Cardiac muscle cell (in vitro differentiated cells and primary cell): ENCODE results near the gene S100B. TPM values are rescaled to one million over a fixed set of nuclear protein-coding genes. Genes with fewer than 3 reads are reported as not detected.

Experiments used
- DNase-seq, 2 donors: peaks; one replicate each; pipeline versions ENCODE4 v3.0.0 to v3.0.0-alpha.2; 2010 to 2017; ENCODE audit warnings: low read depth in 1 of 2, low spot score in 1 of 2
- H3K27ac ChIP-seq: fragments of 200-600 bp; sonication (generic); 2 replicates; pipeline ENCODE4 v1.5.1; 2016
- H3K27me3 ChIP-seq: fragments of 200-600 bp; sonication (generic); 2 replicates; pipeline ENCODE4 v1.6.0; 2016; ENCODE audit warnings: control low read depth
- H3K36me3 ChIP-seq: fragments of 200-600 bp; sonication (generic); 2 replicates; pipeline ENCODE4 v1.5.1; 2016; ENCODE audit warnings: control low read depth
- H3K4me1 ChIP-seq: fragments of 200-600 bp; sonication (generic); 2 replicates; pipeline ENCODE4 v1.8.1; 2017; ENCODE audit warnings: low read depth, mild to moderate bottlenecking, mixed run types
- H3K4me3 ChIP-seq: fragments of 200-600 bp; sonication (generic); 2 replicates; pipeline ENCODE4 v1.5.1; 2016; ENCODE audit warnings: mild to moderate bottlenecking
- H3K9me3 ChIP-seq: fragments of 200-600 bp; sonication (generic); 2 replicates; pipeline ENCODE4 v1.5.1; 2017; ENCODE audit warnings: low read depth, mild to moderate bottlenecking, control low read depth
- polyA plus RNA-seq: library from polyadenylated mRNA; unstranded; fragments of >200 nt; fragmentation: Nextera tagmentation; extraction: Ambion mirVana; gene quantifications from 2 replicates; pipeline ENCODE4 v1.2.1, GENCODE V29; 2016
- total RNA-seq: library from RNA; depleted of rRNA; stranded (reverse); fragments of >200 nt; gene quantifications from 2 replicates; pipeline ENCODE4 v1.2.3, GENCODE V29; 2016
- TF ChIP-seq, protein P1 (sequence below): IDR thresholded peaks from 2 replicates; pipeline ENCODE4 v1.5.1; 2012; ENCODE audit warnings: low read depth, mild to moderate bottlenecking, low read length

The S100B gene
- total and polyA plus RNA-seq, 2 experiments from 2014 or later, result 0.16 to 0.21 TPM

DNA sequence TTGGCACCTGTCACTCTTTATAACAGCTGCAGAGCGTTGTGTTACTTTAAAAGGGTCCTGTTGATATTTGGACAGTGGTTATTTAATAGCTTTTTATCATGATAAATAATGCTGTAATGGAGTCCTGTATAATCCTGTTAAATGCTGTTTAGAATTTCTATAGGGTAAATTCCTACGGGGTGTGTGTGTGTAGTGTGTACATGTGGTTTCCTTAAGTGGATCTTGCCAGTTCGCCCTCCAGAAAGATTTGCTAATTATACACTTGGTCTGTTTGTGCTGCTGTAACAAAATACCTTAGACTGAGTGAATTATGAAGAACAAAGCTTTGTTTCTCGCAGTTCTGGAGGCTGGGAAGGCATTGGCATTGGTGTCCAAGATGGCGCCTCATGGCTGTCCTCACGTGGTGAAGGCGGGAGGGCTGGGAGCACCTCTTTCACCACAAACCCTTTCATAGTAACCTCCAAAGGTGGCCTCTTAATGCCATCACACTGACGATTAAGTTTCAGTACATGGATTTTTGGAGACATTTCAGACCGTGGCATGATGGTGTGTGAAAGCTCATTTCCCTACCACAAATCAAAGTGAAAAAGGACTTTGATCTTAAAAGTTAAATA lies 41.8 kb upstream of the S100B start:
- H3K27me3 ChIP-seq, result no peaks in the 10 kb centered on the region
- H3K27ac ChIP-seq, result no peak overlapping the region
- no peak for DNase-seq
- H3K4me3 ChIP-seq, result no peak overlapping the region
- H3K36me3 ChIP-seq, result peaks cover 52% of the 10 kb centered on the region
- no peaks in the 10 kb centered on the region for H3K4me1 ChIP-seq
- no peaks in the 10 kb centered on the region for H3K9me3 ChIP-seq
- TF ChIP-seq, protein P1, sequence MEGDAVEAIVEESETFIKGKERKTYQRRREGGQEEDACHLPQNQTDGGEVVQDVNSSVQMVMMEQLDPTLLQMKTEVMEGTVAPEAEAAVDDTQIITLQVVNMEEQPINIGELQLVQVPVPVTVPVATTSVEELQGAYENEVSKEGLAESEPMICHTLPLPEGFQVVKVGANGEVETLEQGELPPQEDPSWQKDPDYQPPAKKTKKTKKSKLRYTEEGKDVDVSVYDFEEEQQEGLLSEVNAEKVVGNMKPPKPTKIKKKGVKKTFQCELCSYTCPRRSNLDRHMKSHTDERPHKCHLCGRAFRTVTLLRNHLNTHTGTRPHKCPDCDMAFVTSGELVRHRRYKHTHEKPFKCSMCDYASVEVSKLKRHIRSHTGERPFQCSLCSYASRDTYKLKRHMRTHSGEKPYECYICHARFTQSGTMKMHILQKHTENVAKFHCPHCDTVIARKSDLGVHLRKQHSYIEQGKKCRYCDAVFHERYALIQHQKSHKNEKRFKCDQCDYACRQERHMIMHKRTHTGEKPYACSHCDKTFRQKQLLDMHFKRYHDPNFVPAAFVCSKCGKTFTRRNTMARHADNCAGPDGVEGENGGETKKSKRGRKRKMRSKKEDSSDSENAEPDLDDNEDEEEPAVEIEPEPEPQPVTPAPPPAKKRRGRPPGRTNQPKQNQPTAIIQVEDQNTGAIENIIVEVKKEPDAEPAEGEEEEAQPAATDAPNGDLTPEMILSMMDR, result no peak

DNA sequence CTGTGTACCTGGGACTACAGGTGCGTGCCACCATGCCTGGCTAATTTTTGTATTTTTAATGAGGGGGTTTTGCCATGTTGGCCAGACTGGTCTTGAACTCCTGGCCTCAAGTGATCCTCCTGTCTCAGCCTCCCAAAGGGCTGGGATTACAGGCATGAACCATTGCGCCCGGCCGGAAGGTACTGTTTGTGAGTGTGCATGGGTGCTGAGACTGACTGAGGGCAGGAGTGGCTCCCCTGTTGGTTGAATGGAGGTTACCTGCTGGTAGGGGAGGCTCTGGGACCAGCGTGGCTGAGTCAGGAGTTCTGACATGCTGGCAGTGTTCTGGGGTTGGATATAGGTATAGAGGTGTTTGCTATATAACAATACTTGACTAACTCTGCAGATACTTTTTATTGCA lies 41.0 kb upstream of the S100B start:
- Histone ChIP-seq H3K4me3 (no peak overlapping the region), H3K36me3 (peaks cover 52% of the 10 kb centered on the region), H3K27me3 (no peaks in the 10 kb centered on the region), H3K4me1 (no peaks in the 10 kb centered on the region), H3K9me3 (no peaks in the 10 kb centered on the region), H3K27ac (no peak overlapping the region)
- no peak for DNase-seq
- TF ChIP-seq, protein P1, result no peak

DNA sequence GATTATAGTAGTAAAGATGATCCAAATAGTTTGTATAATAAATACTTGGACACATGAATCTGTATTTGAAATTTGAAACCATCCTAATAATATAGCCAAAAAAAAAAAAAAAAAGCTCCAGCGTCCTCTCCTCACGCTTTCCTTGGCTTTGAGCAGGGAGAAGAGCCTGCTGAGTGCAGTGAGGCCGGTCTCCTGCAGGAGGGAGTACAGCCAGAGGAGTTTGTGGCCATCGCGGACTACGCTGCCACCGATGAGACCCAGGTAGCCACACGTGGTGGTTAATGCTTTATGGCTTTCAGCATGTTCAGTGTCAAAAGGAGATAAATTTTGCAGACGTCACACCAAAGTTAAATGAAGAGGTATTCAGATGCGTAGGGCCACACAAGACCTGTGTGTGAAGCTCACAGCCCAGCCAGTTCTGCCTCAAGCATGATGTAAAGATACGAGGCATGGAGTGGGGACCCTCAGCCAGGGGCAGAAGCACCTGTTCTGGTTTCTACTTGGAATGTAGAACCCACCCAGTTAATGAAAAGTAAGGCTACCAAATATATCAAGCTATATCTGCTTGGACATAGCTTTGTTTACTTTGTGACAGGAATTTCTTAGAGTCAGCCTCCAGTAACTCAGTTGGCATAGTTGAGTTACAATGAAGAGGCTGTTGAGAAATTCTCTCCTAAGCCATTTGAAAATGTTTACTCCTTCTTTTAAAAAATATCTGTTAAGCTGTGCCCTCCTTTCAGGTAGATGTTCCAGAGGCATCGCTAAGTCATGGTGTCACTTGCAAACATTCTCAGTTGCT lies 38.7 kb upstream of the S100B start:
- Histone ChIP-seq H3K4me1 (no peaks in the 10 kb centered on the region), H3K27ac (no peak overlapping the region), H3K36me3 (peaks cover 38% of the 10 kb centered on the region), H3K9me3 (no peaks in the 10 kb centered on the region), H3K27me3 (no peaks in the 10 kb centered on the region), H3K4me3 (no peak overlapping the region)
- TF ChIP-seq, protein P1, result no peak
- no peak for DNase-seq

DNA sequence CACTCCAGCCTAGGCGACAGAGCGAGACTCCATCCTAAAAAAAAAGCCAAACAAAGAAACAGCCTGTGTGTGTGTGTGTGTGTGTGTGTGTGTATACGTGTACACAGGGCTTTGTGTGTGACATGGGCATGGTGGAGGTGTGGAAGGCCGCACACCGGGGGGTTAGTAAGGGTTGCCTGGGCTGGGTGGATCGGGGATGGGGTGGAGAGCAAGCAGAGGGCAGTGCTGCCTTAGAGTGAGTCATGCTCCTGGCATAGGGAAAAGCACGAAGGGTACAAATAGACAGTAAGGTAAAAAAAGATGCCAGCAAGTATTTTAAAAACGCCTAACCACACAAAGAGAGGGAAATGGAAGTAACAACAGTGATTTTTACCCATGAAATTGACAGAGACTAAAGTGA lies 36.8 kb upstream of the S100B start:
- Histone ChIP-seq H3K36me3 (peaks cover 29% of the 10 kb centered on the region), H3K4me1 (peaks cover 6% of the 10 kb centered on the region), H3K9me3 (no peaks in the 10 kb centered on the region), H3K4me3 (no peak overlapping the region), H3K27ac (no peak overlapping the region), H3K27me3 (no peaks in the 10 kb centered on the region)
- TF ChIP-seq, protein P1, result no peak
- DNase-seq, result no peak

DNA sequence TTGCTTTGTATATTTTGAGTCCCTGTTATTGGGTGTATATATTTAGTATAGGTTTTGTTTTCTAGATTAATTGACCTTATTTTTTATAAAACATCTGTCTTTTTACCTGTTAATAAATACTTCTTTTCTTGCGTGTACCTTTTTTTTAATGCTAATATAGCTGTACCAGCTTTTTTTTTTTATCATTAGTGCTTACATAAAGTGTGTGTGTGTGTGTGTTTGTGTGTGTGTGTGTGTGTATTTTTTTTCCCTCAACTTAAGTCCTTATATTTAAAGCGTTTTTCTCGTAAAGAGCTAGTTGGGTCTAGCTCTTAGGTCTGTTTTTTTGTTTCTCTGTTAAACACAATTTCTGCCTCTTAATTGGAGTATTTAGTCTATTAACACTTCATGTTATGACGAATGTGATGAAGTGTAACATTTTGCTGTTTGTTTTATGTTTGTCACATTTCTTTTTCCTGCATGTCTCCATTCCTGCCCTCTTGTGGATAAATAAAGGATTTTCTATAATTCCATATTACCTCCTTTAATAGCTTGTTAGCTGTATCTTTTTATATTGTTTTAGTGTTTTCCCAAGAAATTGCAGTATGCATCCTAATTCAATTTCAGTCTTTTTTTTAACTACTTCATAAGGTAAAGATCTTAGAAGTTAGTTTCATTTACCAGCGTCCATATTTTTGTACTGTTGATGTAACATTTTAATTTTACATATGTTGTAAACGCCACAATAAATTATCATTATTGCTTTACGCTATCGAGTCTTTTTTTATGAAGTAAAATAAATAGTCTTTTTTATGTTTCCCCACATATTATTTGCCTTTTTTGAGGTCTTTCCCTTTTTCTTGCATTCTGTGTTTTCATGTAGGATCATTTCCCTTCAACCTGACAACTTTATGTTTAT lies 34.9 kb upstream of the S100B start:
- Histone ChIP-seq H3K27ac (no peak overlapping the region), H3K4me3 (no peak overlapping the region), H3K36me3 (peaks cover 13% of the 10 kb centered on the region), H3K27me3 (no peaks in the 10 kb centered on the region), H3K9me3 (no peaks in the 10 kb centered on the region), H3K4me1 (peaks cover 11% of the 10 kb centered on the region)
- peak in 1 of 2 donors; percentile 48 for DNase-seq
- TF ChIP-seq, protein P1, result peak; percentile 41
